GM18870 (cell line): ENCODE data around the gene RNU2-63P.
"Not testable (repeated sequence)": the region's sequence is repeated elsewhere in the genome, so short reads cannot be mapped to it uniquely, and the experiment has no call there.

Source experiments
- ATAC-seq: cut with Tn5 transposase; IDR thresholded peaks from one replicate; pipeline ENCODE4 v1.9.1; 2021; ENCODE audit warnings: moderate library complexity; ENCODE audit not compliant: unreplicated experiment

RNU2-63P gene

DNA sequence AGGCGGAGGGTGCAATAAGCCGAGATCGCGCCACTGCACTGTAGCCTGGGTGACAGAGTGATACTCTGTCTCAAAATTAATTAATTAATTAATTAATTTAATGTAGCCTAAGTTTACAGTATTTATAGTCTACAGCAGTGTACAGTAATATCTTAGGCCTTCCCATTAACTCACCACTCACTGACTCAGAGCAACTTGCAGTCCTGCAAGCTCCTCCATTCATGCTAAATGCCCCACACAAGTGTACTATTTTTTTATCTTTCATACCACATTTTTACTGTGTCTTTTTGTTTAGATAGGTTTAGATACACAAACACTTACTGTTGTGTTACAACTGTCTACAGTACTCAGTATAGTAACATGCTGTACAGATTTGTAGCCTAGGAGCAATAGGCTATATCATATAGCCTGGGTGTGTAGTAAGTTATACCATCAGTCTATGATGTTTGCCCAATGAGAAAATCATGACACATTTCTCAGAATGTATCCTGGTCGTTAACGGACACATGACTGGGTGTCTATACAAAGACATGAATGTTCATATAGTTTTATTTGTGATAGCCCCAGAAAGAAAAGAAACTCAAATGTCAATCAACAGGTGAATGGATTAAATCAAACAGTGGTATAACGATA lies 15.8 kb upstream of the RNU2-63P start:
- no peak for ATAC-seq

GRCh38 chr2:88028931-88029330 lies 12.6 kb upstream of the RNU2-63P start:
- no peak for ATAC-seq

GRCh38 chr2:88027697-88028389 lies 11.5 kb upstream of the RNU2-63P start:
- ATAC-seq = no peak

DNA sequence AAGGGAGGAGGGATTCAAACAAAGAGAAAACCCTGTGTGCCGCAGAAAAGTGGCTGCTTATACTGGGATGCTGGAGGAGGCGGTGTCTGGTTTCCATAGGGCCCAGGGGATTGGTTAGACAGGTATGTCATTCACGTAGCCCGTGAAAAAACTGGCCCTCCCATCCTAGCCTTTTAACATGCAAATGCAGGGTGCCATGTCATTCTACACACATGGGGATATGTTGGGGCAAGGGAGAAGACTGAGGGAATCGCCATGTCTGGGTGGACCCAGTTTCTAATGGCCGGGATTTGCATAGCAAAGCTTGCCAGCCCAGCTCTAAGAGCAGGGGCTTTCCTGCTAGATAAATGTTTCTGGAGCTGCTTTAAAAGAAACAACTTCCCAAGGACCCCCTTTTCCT lies 8.2 kb upstream of the RNU2-63P start:
- no peak for ATAC-seq

- ATAC-seq = no peak
Measured at GRCh38 chr2:88022669-88022921, 6.2 kb upstream of the RNU2-63P start.

DNA sequence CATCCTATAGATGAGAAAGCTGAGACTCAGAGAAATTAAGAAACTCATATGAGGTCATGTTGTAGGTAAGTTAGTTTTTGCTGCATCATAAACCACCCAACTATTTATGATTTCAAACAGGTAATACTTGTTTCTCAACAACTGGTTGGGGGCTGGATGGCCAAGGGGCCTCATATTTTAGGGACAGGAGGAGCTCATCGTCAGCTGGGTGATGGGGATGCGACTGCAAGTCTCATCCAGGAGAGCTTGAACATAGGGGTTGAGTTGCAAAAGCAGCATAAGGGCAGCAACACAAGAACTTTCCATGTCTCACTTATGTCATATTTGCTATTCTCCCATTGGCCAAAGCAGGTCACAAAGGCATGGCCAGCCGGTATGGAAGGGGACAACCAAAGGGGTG lies 3.6 kb upstream of the RNU2-63P start:
- no peak for ATAC-seq

GRCh38 chr2:88018909-88019308 lies 2.6 kb upstream of the RNU2-63P start:
- no peak for ATAC-seq

DNA sequence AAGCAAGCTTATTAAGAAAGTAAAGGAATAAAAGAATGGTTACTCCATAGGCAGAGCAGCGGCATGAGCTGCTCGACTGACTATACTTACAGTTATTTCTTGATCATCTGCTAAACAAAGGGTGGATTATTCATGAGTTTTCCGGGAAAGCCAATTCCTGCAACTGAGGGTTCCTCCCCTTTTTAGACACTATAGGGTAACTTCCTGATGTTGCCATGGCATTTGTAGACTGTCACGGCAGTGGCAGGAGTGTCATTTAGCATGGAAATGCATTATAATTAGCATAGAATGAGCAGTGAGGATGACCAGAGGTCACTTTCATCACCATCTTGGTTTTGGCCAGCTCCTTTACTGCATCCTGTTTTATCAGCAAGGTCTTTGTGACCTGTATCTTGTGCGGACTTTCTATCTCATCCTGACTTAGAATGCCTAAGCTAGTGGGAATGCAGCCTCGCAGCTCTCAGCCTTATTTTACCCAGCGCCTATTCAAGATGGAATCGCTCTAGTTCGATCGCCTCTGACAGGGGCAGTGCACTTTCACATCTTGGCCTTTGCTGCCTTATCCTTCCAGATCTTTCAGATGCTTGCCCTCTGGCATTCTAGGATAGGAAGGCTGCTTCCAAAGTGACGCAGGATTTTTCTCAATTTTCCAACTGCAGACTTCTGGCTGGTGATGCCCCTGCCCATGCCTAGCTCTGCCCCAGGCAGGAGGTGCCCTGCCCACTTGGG lies 1.9 kb upstream of the RNU2-63P start:
- not testable (repeated sequence) for ATAC-seq

DNA sequence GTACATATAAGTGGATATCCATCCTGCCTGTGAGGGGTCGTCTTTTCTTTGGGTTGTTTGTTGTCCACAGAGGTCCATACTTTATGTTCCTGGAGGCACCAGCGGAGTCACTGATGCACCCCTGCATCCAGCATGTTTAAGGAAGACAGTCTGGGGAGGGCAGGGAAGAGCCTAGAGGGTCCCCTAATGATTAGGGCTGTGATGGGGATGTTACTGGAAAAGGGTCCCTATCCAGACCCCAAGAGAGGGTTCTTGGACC lies 1.4 kb upstream of the RNU2-63P start:
- ATAC-seq = not testable (repeated sequence)

DNA sequence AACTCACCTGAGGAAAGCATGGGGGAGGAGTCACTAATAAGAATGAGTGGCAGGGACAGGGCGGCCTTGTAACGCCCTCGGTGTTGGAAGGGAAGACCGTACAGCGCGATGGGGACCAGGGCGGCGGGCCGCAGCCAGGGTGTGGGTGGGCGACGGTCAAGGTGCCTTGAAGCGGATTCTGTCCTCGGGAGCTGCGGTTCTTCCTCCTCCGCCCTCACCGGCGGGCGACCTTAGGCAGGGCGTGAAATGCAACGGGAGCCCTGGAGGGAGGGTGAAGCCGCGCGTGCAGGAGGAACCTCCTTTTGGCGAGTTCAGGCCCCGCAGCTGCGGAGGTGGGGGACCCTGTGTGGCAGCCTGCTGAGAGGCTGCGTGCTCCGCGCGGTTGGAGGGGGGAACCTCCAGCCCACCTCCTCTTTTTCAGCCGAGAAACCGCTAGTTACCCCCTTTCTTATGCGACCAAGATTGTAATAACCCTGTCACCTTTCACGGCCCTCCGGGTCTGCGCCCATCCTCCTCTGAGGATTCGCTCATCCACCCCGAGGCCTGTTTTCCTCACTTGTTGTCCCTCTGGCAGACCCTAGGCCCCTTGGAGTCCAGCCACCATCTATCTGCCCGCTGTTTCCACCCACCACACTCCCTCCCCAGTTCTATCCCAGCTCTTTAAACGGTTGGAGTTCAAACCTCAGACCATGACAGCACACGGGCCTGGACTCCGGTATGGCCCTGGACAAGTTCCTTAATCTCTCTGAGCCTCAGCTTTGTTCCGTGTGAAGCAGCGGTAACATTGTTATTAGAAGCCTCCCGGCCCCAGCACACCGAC lies 823 bp upstream of the RNU2-63P start:
- peak; percentile 33 for ATAC-seq

DNA sequence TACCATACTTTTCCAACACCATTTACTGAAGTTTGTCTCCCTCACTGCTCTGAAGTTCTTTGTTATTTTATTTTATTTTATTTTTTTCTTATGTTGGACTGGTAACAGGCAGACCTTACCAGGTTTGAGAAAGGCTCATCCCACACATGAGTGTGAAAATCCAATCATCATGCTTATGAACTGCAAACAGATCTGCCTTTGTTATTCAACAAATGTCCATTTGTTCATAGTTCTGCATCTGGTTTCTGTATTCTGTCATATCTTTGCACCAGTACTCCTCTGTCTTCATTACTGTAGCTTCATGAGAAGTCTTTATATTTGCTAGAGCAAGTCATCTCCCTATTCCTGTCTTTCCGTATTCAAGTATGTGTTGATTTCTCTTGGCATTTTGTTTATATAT lies 5.3 kb downstream of the RNU2-63P start:
- ATAC-seq = no peak

DNA sequence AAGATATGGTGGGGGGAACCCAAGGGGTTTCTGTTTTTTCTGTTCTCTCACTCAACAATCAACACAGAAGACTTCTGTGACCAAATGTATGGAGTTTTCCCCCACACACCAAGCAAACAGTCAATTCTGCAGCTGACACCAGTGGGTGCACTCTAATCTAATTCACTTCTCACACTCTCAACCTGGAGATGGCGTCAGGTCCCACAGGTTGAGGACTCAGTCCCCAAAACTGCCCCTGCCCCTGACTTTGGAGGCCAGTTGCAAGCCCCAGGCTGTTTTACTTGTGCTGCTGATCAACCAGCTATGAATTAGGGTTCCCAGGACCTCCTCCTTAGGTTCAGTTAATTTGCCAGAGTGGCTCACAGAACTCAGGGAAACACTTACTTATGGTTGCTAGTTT lies 6.2 kb downstream of the RNU2-63P start:
- ATAC-seq = no peak

GRCh38 chr2:88006912-88007439 lies 9.4 kb downstream of the RNU2-63P start:
- ATAC-seq = no peak

- ATAC-seq = no peak
Measured at GRCh38 chr2:88005776-88006175, 10.6 kb downstream of the RNU2-63P start.

DNA sequence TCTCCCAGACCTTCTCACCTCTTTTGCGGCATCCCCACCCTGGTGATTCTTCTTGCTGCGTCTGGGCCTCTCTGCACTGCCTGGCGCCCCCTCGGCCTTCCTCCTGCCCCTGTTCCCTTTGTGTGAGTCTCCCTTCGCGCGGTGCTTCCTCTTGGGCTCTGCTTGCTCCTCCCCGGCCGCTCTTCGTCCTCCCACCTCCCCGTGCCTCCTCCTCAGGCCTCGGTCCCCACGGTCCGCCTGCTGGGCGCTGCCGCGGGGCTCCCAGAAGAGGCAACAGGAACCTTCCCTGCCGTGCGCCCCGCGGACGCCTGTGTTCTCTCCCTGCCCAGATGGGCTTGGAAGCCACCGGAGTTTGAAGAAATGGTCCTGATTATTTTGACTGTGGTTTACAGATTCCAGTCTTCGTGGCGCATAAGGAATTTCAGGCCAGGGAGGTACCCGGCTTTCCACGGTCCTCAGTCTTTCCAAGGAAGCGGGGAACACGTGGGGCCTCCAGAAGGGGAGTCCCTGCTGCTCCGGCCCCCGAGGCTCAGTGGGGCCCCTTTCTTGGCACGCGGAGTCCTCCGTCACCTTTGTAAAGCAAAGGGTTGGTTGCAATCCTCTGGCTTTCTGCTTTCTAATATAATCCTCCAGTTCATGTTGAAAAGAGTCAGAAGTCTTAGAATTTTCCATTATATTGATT lies 13.1 kb downstream of the RNU2-63P start:
- no peak for ATAC-seq

DNA sequence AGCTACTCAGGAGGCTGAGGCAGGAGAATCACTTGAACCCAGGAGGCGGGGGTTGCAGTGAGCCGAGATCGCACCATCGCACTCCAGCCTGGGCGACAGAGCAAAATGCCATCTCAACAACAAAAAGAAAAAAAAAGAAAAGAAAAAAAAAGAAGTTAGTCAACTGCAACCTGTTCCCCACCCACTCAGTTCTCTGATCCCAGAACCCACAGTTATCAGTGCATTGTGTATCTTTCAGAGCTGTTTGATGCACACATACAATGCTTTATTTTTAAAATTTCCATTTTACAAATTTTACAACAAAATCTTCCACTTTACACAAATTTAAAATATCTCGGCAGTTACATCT lies 14.0 kb downstream of the RNU2-63P start:
- no peak for ATAC-seq

- ATAC-seq = not testable (repeated sequence)
Measured at GRCh38 chr2:88000474-88000873, 15.9 kb downstream of the RNU2-63P start.

DNA sequence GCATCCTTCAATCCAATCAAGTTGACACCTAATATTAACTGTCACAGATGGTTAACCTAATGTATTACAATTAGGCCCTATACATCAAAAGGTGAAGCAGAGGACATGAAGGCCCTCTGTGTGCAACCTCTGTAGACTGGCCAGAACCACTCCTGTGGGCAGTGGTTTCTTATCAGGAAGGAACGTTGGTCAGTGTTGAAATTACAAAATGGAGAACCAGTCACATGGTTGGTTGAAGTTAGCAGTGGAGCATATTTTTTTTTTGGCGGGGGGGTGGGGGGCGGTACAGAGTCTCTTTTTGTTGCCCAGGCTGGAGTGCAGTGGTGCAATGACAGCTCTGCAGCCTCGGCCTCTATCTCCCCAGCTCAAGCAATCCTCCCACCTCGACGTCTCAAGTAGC lies 19.8 kb downstream of the RNU2-63P start:
- ATAC-seq = no peak

DNA sequence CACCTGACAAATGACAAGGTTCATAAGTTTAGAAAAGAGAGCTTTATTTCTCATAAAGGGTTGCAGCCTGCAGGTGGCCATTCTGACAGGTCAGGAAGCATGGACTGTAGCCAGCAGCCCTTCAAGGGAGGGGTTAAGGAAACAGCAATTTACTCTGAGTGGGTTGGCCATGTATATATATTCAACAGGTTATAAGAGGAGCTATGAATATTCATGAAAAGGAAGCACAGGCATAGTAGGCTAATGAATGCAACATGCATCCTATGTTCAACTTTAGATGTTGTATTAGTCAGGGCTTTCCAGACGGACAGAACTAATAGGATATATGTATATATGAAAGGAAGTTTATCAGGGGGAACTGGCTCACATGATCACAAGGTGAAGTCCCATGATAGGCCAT lies 20.6 kb downstream of the RNU2-63P start:
- no peak for ATAC-seq

DNA sequence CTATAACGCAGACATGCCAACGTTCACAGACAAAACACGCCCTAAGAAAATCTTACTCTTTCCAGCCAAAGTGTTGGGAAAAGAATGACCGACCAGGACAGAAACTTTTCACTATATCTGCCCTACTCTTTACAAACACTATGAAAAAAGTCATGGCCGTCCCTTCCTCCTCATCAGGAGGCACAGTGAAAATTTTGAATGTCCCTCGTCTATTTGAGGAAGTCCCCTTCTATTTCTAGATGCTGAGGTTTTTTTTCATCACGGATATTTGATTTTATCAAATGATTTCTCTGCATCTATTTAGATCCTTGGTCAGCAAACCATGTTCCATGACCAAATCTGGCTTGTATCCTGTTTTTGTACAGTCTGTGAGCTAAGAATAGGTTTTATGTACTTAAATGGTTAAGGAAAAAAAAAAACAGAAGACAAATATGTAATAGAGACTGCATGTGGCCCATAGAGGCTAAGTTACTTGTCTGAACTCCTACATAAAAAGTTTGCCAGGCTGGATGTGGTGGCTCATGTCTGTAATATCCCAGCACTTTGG lies 22.0 kb downstream of the RNU2-63P start:
- ATAC-seq = not testable (repeated sequence)

DNA sequence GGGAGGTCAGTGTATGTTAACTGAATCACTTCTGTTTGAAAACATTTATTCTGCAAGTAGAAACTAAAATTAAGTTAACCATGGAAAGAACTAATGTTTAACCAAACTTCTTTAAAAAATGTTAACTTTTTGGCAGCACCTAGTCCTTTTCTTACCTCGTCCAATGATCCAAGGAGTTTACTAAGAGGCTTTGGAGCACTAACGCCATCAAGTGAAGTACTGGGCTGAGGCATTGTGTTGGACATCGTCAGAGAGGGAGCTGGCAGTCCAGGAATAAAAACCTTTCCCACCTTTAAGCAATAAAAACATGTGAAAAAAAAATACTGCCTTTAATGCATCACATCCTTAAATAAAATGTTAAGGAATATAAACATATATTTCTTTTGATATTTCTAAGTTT lies 23.8 kb downstream of the RNU2-63P start:
- ATAC-seq = not testable (repeated sequence)
